ENCODE measurements around the gene TRABD.

DNA sequence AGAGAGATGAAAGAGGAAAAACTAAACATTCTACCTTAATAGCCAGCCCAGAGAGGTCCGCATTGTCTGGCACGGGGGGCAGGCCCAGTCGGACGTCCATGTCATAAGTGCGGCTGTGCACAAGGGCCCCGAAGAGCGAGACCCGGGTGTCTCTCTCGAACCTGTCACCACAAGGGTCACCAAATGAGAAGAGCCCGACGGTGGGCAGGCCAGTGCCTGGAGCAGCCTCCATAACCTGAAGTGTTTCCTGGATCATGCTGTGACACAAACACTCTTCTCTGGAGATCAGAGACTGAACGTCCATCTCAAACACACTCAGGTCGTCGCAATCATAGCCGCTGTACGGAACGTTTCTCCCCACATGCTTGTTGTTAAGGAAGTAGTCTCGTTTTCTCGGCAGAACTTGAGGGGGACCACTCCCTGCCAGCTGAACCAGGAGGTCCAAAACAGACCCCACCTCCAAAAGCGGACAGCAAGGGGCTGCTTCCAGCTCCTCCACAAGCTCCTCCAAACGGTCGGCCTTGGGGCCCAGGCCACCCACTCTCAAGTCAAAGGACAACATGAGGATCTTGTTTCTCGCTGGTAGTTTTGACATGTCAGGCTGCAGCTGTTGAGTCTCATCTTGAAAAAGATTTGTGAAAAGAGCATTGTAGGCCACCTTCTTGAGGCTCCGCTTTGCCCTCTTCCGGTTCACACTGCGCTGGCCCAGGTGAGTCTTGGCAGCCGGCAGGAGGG is 58.1 kb downstream of the TRABD start:
- TF ChIP-seq, protein P1, sequence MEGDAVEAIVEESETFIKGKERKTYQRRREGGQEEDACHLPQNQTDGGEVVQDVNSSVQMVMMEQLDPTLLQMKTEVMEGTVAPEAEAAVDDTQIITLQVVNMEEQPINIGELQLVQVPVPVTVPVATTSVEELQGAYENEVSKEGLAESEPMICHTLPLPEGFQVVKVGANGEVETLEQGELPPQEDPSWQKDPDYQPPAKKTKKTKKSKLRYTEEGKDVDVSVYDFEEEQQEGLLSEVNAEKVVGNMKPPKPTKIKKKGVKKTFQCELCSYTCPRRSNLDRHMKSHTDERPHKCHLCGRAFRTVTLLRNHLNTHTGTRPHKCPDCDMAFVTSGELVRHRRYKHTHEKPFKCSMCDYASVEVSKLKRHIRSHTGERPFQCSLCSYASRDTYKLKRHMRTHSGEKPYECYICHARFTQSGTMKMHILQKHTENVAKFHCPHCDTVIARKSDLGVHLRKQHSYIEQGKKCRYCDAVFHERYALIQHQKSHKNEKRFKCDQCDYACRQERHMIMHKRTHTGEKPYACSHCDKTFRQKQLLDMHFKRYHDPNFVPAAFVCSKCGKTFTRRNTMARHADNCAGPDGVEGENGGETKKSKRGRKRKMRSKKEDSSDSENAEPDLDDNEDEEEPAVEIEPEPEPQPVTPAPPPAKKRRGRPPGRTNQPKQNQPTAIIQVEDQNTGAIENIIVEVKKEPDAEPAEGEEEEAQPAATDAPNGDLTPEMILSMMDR (conservative IDR thresholded peaks at IDR 0.05; ENCODE audit: low read length), result no peak
- no peak for TF ChIP-seq EZH2phosphoT487 (IDR thresholded peaks at IDR 0.05; ENCODE audit: borderline replicate concordance, low read depth, low read length)

Measured in OCI-LY7 (cell line).